NCI-H2081 treated with DMSO at 0.1 percent for 48 hours (cell line): ENCODE data around the gene SERPINA3.
"Not testable (repeated sequence)": the region's sequence is repeated elsewhere in the genome, so short reads cannot be mapped to it uniquely, and the experiment has no call there.

ENCODE experiments used
- DNase-seq: peaks from one replicate; lab custom pipeline; 2025; lab: John Stamatoyannopoulos, UW

SERPINA3 gene

GRCh38 chr14:94584591-94585280 lies 27.5 kb upstream of the SERPINA3 start:
- DNase-seq: no peak

- DNase-seq: no peak
Observed at GRCh38 chr14:94586635-94587034, 25.6 kb upstream of the SERPINA3 start.

GRCh38 chr14:94588311-94588710 lies 23.9 kb upstream of the SERPINA3 start:
- DNase-seq: no peak

GRCh38 chr14:94591073-94591472 lies 21.1 kb upstream of the SERPINA3 start:
- DNase-seq: no peak

DNA sequence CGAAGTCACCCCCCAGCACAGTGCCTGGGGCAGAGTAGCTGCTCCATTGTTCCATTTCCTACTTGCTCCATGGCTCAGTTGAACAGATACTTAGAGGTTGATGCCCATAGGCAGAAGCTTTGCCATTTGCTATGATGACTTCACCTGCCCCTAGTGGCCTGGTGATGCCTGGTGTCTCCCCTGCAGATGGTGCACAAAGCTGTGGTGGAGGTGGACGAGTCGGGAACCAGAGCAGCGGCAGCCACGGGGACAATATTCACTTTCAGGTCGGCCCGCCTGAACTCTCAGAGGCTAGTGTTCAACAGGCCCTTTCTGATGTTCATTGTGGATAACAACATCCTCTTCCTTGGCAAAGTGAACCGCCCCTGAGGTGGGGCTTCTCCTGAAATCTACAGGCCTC lies 20.3 kb upstream of the SERPINA3 start:
- no peak for DNase-seq

GRCh38 chr14:94592457-94592856 lies 19.7 kb upstream of the SERPINA3 start:
- DNase-seq: no peak

- DNase-seq: no peak
Observed at GRCh38 chr14:94593376-94593748, 18.8 kb upstream of the SERPINA3 start.

- DNase-seq: no peak
Observed at GRCh38 chr14:94593749-94594431, 18.3 kb upstream of the SERPINA3 start.

DNA sequence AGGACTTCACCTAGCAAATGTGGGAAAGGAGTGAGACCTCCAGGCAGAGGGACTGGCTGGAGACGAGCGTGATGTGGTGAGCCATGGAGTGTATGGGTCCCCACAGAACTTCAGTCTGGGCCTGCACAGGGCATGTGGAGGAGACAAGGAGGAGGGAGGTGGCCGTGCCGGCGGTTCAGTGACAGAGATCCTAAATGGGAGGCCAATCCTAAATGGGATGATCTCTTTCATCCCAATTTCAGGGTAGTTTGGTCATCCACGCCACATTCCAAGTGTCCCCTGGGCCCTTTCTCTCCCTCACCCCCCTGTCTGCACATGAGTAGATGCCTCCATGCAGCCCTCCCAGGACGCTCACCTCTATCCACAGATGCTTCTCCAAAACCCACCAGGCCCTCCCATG lies 17.8 kb upstream of the SERPINA3 start:
- DNase-seq: no peak

DNA sequence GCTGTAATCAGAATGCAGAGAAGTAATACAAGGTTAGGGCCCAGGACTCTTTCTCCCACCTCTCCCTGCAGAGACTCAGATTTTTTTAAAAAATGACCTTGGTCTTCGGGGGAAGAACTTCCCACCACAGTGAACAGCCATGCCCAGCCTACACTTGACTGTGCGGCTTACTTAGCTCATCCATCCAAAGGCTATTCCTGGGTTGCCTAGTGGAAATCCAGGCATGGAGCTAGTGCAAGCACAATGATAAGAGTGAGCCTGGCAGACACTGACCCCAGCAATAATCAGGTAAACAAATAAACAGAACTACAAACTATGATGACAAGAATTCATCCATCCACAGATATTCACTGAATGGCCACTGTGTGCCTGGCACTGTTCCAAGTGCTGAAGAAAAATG lies 16.3 kb upstream of the SERPINA3 start:
- DNase-seq: no peak

DNA sequence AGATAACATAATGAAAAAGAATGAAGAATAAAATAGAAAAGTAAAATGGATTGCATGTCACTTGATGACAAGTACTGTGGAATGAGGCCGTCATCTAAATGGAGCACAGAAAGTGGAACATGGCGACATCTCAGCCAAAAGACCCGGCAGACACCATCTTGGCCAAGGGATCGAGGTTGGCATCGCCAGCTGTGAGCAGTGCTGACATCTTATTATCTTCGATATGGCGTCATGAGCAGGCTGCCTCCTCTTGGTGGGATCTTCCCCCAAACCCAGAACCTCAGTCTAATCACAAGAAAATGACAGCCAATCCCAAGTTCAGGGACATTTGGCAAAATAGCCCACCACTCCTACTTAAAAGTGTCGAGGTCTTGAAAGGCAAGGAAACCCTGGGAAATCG lies 15.8 kb upstream of the SERPINA3 start:
- no peak for DNase-seq

GRCh38 chr14:94597788-94598187 lies 14.4 kb upstream of the SERPINA3 start:
- DNase-seq: no peak

- DNase-seq: no peak
Observed at GRCh38 chr14:94598506-94598815, 13.7 kb upstream of the SERPINA3 start.

- DNase-seq: no peak
Observed at GRCh38 chr14:94598816-94599655, 13.2 kb upstream of the SERPINA3 start.

DNA sequence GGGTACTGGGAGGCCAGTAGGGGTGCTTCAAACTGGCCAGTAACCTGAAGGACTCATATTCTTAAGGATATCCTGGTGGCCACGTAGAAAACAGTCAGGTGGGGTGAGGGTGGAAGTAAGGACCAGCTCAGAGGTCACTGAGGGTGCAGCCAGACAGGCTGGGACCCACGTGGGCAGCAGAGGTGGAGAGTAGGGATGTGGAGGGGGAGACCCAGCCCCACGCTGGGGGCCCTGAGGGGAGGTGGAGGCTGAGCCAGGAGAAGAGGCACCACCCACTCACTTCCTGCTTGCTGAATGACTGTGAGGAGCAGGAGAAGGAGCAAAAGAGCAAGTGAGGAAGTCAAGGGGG lies 12.6 kb upstream of the SERPINA3 start:
- DNase-seq: no peak

GRCh38 chr14:94600148-94600545 lies 12.0 kb upstream of the SERPINA3 start:
- no peak for DNase-seq

DNA sequence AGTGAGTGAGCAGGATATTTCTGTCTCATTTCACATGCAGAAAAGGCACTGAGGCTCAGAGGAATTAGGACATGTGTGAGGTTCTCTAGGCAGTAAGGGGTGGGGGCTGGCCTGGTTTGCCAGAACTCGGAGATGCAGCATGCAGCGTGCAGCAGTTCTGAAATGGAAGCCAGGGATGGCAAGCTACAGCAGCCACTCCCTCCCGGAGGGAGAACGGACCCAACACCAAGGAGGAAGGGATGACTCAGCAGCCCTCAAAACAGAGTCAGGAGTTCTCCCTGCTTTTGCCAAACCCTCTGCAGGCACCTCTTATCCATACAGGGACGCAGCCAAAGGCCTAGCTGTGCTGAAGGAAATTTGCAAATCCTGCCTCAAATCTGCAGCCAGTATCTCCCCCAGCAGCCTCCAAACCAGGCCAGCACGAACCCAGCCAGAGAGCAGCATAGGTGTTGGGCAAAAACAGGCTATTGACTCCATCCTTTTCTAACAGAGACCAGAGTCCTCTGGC lies 10.3 kb upstream of the SERPINA3 start:
- no peak for DNase-seq

DNA sequence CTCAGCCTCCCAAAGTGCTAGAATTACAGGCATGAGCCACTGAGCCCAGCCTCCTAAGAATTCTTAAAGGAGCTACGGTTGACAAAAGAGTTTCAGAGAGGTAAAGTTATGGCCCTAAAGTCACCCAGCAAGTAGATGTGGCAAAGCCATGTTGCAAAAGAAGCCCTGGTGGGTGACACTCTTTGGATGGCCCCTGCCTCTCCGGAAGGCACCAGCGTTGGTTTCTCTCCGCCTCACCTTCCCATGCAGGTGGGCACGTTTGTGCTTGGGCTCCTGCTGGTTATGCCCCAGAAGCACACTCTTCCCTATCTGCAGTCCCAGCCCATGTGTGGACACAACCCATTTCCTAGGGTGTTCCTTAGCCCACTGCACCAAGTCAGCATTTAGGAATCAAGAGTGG lies 9.5 kb upstream of the SERPINA3 start:
- no peak for DNase-seq

- no peak for DNase-seq
Observed at GRCh38 chr14:94605361-94605760, 6.8 kb upstream of the SERPINA3 start.

DNA sequence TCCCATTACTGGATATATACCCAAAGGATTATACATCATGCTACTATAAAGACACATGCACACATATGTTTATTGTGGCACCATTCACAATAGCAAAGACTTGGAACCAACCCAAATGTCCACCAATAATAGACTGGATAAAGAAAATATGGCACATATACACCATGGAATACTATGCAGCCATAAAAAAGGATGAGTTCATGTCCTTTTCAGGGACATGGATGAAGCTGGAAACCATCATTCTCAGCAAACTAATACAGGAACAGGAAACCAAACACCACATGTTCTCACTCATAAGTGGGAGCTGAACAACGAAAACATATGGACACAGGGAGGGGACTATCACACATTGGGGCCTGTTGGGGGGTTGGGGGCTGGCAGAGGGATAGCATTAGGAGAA lies 3.2 kb upstream of the SERPINA3 start:
- not testable (repeated sequence) for DNase-seq

GRCh38 chr14:94611179-94611578 lies 1.0 kb upstream of the SERPINA3 start:
- DNase-seq: no peak

GRCh38 chr14:94612580-94613554 lies 676 bp downstream of the SERPINA3 start:
- DNase-seq: no peak
